Lower leg skin (tissue), 3 donors: ENCODE results near the gene RAB40B.

ENCODE experiments used
- POLR2A ChIP-seq, 2 donors: fragments of 450-650 bp; IDR thresholded peaks; one replicate each; pipeline ENCODE4 v1.6.1; 2016 to 2017; ENCODE audit warnings: antibody characterized with exemption in 2 of 2, mild to moderate bottlenecking in 1 of 2, moderate library complexity in 1 of 2
- TF ChIP-seq, protein P1 (sequence below), 3 donors: fragments of 450-650 bp; IDR thresholded peaks; one replicate each; pipeline ENCODE4 v1.5.1; 2016; ENCODE audit warnings: antibody characterized with exemption in 3 of 3, mild to moderate bottlenecking in 3 of 3, moderate library complexity in 2 of 3

DNA sequence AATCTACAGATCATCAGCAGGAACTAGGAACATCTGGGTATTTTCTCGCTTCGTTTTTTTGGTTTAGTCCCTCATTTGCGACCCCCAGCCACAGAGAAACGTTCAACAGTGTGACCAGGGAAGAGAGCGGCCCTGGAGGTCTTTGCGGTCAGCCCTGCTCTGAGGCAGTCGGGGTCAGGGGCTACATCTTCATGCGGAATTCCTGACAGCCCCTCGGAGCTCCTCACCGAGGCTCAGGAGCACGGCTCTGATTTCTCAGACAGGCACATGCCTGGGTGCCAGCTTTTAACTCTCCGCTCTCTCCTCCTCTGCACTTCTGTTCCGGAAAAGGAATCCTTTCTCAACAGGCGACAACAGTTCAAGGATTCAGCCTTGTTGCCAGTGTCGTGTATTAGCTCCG, 42.2 kb downstream of the RAB40B start:
- TF ChIP-seq, protein P1, sequence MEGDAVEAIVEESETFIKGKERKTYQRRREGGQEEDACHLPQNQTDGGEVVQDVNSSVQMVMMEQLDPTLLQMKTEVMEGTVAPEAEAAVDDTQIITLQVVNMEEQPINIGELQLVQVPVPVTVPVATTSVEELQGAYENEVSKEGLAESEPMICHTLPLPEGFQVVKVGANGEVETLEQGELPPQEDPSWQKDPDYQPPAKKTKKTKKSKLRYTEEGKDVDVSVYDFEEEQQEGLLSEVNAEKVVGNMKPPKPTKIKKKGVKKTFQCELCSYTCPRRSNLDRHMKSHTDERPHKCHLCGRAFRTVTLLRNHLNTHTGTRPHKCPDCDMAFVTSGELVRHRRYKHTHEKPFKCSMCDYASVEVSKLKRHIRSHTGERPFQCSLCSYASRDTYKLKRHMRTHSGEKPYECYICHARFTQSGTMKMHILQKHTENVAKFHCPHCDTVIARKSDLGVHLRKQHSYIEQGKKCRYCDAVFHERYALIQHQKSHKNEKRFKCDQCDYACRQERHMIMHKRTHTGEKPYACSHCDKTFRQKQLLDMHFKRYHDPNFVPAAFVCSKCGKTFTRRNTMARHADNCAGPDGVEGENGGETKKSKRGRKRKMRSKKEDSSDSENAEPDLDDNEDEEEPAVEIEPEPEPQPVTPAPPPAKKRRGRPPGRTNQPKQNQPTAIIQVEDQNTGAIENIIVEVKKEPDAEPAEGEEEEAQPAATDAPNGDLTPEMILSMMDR (IDR thresholded peaks at IDR 0.05): no peak
- no peak for TF ChIP-seq POLR2A (IDR thresholded peaks at IDR 0.05)
